AG04450 (cell line): Measurements from ENCODE around the gene HDGFL3. TPM values are rescaled to one million over a fixed set of nuclear protein-coding genes. Genes with fewer than 3 reads are reported as not detected.

ENCODE experiments used
- CTCF ChIA-PET: fragments of 300-600, 350-600 bp; formaldehyde crosslinking; extraction: SDS; loops from one replicate; lab custom pipeline; 2022; ENCODE audit warnings: antibody characterized with exemption, inconsistent platforms; lab: Charles Lee
- POLR2A ChIA-PET: fragments of 350-600 bp; formaldehyde crosslinking; extraction: SDS; loops from one replicate; lab custom pipeline; 2021; ENCODE audit warnings: antibody characterized with exemption, inconsistent platforms; lab: Yijun Ruan, JAX
- DNase-seq: peaks from one replicate; pipeline ENCODE4 v3.0.0-alpha.2; 2011; ENCODE audit warnings: low read depth, low spot score
- H3K27ac ChIP-seq: one replicate; pipeline ENCODE4 v1.5.1; 2012; ENCODE audit warnings: low read depth, low read length, control low read depth
- H3K27me3 ChIP-seq: one replicate; pipeline ENCODE4 v1.6.0; 2012; ENCODE audit warnings: low read length; ENCODE audit not compliant: control insufficient read depth, insufficient read depth
- H3K4me3 ChIP-seq: 2 replicates; pipeline ENCODE4 v1.5.1; 2011; ENCODE audit warnings: mild to moderate bottlenecking, low read depth, low read length, control low read depth
- H3K9me3 ChIP-seq: 2 replicates; pipeline ENCODE4 v1.5.1; 2012; ENCODE audit warnings: low read length; ENCODE audit not compliant: control insufficient read depth, insufficient read depth
- polyA plus RNA-seq: library from polyadenylated mRNA; depleted of rRNA; stranded (reverse); fragments of >200 nt; gene quantifications from 2 replicates; pipeline ENCODE4 v1.2.3, GENCODE V29; 2011
- TF ChIP-seq, protein P1 (sequence below): IDR thresholded peaks from 2 replicates; pipeline ENCODE4 v1.5.1; 2011; ENCODE audit warnings: low read depth, low read length, control low read depth, inconsistent platforms

The HDGFL3 gene
- polyA plus RNA-seq, 1 experiment = 71.6 TPM

DNA sequence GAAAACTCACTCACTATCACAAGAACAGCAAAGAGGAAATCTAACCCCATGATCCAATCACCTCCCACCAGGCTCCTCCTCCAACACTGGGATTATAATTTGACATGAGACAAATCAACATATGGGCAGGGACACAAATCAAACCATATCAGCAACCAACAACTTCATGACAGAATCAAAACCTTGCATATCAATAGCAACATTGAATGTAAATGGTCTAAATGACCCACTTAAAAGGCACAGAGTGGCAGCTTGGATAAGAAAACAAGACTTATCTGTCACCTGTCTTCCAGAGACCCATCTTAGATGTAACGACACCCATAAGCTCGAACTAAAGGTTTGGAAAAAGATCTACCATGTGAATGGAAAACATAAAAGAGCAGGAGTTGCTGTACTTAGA, 40.8 kb downstream of the HDGFL3 start:
- ChIA-PET CTCF (no interaction called here), POLR2A (no interaction called here)
- Histone ChIP-seq H3K27me3 (no peaks in the 10 kb centered on the region), H3K4me3 (no peak overlapping the region), H3K27ac (no peak overlapping the region), H3K9me3 (peaks cover 6% of the 10 kb centered on the region)
- no peak for DNase-seq
- TF ChIP-seq, protein P1, sequence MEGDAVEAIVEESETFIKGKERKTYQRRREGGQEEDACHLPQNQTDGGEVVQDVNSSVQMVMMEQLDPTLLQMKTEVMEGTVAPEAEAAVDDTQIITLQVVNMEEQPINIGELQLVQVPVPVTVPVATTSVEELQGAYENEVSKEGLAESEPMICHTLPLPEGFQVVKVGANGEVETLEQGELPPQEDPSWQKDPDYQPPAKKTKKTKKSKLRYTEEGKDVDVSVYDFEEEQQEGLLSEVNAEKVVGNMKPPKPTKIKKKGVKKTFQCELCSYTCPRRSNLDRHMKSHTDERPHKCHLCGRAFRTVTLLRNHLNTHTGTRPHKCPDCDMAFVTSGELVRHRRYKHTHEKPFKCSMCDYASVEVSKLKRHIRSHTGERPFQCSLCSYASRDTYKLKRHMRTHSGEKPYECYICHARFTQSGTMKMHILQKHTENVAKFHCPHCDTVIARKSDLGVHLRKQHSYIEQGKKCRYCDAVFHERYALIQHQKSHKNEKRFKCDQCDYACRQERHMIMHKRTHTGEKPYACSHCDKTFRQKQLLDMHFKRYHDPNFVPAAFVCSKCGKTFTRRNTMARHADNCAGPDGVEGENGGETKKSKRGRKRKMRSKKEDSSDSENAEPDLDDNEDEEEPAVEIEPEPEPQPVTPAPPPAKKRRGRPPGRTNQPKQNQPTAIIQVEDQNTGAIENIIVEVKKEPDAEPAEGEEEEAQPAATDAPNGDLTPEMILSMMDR = no peak

DNA sequence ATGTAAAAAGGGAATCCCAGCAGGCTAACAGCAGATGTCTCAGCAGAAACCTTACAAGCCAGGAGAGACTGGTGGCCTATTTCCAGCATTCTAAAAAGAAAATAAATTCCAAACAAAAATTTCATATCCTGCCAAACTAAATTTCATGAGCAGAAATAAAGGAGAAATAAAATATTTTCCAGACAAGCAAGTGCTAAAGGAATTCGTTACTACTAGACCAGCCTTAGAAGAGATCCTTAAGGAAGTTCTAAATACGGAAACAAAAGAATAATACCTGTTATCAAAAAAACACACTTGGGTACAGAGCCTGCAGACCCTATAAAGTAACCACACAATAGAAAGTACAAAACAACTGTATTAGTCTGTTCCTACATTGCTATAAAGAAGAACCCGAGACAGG, 41.4 kb downstream of the HDGFL3 start:
- Histone ChIP-seq H3K27ac (no peak overlapping the region), H3K27me3 (no peaks in the 10 kb centered on the region), H3K4me3 (no peak overlapping the region), H3K9me3 (peaks cover 6% of the 10 kb centered on the region)
- DNase-seq = no peak
- ChIA-PET CTCF (no interaction called here), POLR2A (no interaction called here)
- TF ChIP-seq, protein P1 = no peak

DNA sequence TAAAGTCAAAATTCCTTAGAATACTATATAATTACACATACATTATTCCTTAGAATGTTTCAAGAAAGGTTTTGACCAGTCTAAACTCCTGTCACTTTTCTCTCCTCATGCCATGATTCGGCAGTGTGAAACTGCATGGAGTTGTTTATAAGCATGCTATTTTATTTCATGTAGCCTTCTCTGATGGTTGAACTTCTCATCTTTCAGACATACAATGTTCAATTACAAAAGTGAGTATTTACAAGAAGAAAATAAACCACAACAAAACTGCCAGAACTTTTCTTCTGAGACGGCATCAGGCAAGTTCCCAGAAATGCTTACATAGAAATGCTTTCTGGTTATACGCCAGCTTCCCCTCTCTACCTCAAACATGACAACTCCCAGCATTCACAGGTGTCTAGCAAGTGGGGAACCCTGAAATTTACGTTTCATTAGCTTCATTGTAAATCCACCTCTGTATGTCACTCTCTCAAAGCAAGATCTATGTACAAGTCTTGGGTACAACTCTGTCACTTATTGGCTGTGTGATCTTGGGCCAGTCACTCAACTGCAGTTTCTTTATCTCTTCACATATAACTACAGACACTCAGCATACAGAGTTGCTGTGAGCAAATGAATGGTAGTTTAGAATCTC, 42.7 kb downstream of the HDGFL3 start:
- Histone ChIP-seq H3K4me3 (no peak overlapping the region), H3K27ac (peak overlapping the region; percentile 25), H3K9me3 (peaks cover 6% of the 10 kb centered on the region), H3K27me3 (no peaks in the 10 kb centered on the region)
- TF ChIP-seq, protein P1 = no peak
- DNase-seq = peak; percentile 1
- POLR2A ChIA-PET = interaction anchor here (1.0 kb wide), 1 partner anchor 154 kb away, joined by 3 read pairs; the partner anchor contains the start of gene C15orf40
- CTCF ChIA-PET = interaction anchor here (1.1 kb wide), 1 partner anchor 52 kb away, joined by 3 read pairs; no protein-coding TSS in a partner anchor

DNA sequence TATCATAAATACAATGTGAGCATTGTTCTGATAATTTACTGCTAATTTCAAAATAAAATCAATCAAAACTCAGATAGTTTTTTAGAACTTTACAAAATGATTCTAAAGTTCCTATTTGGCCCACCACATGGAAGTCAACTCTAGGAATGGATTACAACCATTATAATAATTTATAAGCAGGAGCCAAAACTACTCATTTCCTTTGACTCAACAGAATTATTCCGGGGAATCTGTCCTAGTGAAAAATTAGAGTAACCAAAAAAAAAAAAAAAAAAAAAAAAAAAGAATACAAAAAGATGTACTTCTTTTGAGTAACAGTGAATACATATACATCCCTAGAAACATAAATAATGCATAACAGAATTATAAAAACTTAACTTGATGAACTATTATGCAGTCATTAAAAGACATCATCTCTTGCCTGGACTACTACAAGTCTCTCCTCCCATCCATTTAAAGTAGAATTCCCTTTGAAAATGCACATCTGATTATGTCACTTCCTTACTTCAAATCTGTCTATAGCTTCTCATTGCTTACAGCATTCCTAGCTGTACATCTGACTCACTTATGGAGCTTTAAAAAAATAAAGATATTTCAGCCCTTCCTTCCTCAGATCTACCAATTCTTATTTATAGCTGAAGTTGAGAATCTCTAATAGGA, 43.4 kb downstream of the HDGFL3 start:
- Histone ChIP-seq H3K27ac (no peak overlapping the region), H3K4me3 (no peak overlapping the region), H3K9me3 (peaks cover 6% of the 10 kb centered on the region), H3K27me3 (no peaks in the 10 kb centered on the region)
- peak; percentile 24 for DNase-seq
- TF ChIP-seq, protein P1 = no peak
- ChIA-PET POLR2A (interaction anchor here (1.0 kb wide), 1 partner anchor 153 kb away, joined by 3 read pairs; the partner anchor contains the start of gene C15orf40), CTCF (interaction anchor here (1.1 kb wide), 1 partner anchor 52 kb away, joined by 3 read pairs; no protein-coding TSS in a partner anchor)

DNA sequence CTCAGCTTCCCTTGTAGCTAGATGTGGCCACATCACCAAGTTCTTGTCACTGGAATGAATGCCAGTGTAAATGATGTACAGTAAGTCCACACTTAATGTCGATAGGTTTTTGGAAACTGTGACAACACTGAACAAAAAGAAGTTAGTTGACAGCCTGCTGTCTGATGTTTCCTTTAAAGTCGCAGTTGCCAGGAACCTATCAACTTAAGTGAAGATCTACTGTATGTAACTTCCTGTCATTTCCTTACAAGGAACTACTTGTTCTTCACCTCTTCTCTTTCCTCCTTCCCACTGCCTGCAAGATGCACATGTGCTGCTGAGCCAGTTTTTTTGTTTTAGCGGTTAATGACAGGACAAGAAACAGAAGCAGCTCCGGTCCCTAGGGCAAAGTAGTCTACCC, 44.6 kb downstream of the HDGFL3 start:
- H3K4me3 ChIP-seq = no peak overlapping the region
- no peak overlapping the region for H3K27ac ChIP-seq
- ChIA-PET POLR2A (no interaction called here), CTCF (interaction anchor here (0.5 kb wide), 1 partner anchor 275 kb away, joined by 6 read pairs; no protein-coding TSS in a partner anchor)
- peaks cover 6% of the 10 kb centered on the region for H3K9me3 ChIP-seq
- no peaks in the 10 kb centered on the region for H3K27me3 ChIP-seq
- TF ChIP-seq, protein P1 = no peak
- DNase-seq = no peak
